ENCODE measurements around the gene IFT43.

IFT43 gene

DNA sequence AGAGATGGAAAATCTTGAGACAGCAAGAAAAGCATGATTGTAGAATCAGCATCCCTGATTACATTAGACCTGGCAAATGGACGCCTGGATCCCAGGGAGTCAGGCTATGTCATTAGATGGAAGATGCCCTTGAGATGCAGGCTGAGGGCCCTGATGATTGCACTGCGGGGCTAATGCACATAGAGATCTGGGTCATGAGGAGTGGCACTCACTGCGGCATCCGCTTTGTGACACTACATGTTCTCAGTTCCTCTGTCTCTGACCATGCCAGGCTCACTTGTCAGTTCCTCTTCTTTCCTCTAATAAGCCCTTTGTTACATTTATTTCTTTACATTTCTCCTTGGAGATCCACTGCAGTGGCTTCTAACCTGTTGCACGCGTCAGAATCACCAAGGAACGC lies 96.1 kb downstream of the IFT43 start:
- DNase-seq (ENCODE audit: low spot score): no peak

- DNase-seq (ENCODE audit: low spot score): no peak
Measured at GRCh38 chr14:76083796-76084765, 98.5 kb downstream of the IFT43 start.

DNA sequence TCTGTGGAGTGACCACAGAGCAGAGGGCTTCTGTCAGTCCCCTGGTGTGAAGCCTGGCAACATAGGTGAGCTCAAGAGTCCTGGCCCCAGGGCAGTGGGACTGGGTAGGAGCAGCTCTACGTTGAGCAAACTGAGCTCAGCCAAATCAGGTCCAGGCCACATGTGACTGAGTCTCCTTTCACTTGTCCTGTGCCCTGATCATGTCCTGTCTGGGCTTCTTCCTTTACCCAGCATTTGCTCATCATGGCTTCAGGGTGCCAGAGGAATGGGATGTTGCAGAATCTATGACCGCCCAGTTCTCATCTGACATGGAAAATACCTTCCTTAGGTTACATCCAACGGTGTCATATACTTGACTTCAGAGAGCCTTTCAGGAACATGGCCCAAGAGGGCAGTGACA lies 99.8 kb downstream of the IFT43 start:
- DNase-seq (ENCODE audit: low spot score): no peak

GRCh38 chr14:76086636-76087035 lies 101.1 kb downstream of the IFT43 start:
- DNase-seq (ENCODE audit: low spot score): no peak

DNA sequence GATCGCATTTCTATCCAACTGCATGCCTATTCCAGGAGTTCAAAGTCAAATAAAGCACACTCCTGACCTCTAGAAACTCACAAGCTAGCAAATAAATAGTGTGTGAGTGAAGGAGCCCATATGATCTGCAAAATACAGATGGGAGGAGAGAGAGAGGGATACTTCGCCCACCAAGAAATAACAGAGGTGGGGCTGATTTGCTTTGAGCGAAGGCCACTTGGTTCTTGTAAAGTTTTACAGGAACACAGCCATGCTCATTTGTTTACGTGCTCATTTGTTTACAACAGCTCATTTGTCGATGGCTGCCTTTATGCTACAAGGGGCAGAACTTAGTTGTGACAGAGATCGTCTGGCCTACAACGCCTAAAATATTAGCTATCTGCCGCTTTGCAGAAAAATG lies 102.8 kb downstream of the IFT43 start:
- no peak for DNase-seq (ENCODE audit: low spot score)

GRCh38 chr14:76088771-76089571 lies 103.4 kb downstream of the IFT43 start:
- no peak for DNase-seq (ENCODE audit: low spot score)

DNA sequence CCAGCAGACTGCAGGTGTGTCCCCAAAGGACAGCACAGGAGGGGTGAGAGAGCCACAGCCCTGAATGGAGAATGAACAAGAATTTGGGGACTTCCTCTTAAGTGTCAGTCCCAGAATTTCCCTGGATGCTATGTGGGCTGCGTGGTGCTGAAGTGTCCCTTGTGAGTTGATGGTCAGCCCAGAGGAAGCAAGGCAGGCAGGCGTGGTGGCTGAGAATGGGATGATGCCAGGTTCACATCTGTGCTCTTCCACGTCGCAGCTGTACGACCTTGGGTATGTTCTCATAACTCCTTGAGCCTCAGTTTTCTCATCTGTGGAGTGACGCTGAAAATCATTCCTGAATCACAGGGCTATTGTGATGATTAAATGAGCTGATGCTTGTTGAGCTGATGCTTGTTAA lies 104.0 kb downstream of the IFT43 start:
- DNase-seq (ENCODE audit: low spot score): no peak

DNA sequence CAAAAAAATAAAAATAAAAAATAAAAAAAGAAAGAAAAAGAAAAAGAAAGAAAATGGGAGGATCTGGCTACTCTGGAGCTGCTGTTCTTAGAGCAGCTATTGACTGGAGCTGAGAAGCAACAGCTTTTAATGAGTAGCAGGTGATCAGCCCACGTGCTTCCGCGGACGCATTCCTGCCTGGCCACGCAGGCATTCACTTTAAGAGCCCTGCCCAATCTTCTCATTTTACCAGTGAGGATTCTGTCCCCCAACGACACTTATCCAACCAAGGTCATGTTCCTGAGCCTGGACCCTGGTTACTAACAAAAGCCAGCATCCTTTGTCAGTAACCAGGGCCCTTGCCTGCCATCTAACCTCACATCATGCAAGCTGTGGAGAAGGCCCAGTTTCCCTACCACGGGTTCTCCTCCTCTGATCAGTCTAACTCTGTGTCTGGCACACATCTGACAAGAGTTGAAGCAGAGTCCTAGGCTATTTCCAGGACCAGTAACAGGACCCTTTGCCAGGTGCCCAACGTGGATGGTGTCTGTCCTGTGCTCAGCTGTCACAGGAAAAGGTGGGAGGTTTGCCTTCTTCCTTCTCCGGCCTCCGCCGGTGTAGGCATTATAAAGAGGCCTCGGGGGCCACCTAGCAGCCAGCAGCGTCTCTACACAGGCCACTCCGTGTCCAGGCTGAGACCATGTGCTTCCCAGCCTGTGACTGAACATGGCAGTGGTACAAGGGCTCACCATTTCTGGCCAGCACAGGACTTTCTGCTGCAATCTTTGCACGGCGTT lies 105.2 kb downstream of the IFT43 start:
- no peak for DNase-seq (ENCODE audit: low spot score)

GRCh38 chr14:76093077-76093476 lies 107.5 kb downstream of the IFT43 start:
- no peak for DNase-seq (ENCODE audit: low spot score)

- no peak for DNase-seq (ENCODE audit: low spot score)
Measured at GRCh38 chr14:76096257-76096656, 110.7 kb downstream of the IFT43 start.

GRCh38 chr14:76097547-76097946 lies 112.0 kb downstream of the IFT43 start:
- no peak for DNase-seq (ENCODE audit: low spot score)

DNA sequence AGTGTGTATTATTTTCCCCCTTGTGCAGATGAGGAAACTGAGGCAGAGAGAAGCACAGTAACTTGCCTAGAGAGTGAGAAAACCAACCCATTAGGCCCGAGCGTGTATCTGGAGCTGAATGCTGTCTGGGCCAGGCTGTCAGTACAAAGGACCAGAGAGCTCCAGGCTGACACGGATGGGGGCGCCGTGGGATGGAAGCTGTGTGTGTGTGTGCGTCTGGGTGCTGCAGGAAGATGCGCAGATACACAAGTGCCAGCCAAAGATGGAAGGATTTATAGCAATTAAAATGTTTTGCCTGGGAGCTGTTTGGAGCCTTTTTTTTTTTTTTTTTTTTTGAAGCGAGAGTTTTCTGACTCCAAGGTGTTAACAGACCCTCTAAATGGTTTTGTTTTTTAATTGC lies 112.5 kb downstream of the IFT43 start:
- no peak for DNase-seq (ENCODE audit: low spot score)

- DNase-seq (ENCODE audit: low spot score): no peak
Measured at GRCh38 chr14:76098916-76099675, 113.5 kb downstream of the IFT43 start.

GRCh38 chr14:76100236-76100635 lies 114.7 kb downstream of the IFT43 start:
- DNase-seq (ENCODE audit: low spot score): no peak

GRCh38 chr14:76101391-76102379 lies 116.1 kb downstream of the IFT43 start:
- DNase-seq (ENCODE audit: low spot score): no peak

DNA sequence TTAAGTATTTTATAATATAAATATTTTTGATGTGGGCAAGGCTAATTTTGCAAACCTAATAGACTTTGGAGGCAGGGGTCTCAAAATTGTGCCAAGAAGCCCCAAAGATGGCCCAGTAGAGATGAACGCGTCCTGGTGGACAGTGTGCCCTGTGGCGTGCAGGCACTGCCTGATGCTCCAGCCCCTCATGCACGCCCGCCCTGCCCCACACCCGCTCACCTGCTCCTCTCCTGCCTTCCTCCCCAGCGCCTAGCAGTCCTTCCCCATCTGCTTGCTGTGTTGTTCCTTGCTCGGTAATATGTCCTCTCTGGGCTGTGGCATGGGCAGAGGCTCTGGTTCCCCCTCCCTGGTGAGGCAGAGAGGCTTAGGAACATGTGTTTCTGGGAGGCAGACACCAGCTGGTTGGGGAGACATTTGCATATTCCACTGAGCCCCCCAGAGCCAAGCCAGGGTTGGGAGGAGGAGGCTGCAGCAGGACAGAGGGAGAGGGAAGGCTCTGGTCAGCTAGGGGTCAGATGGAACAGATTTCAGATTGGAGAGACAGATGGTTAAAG lies 119.3 kb downstream of the IFT43 start:
- no peak for DNase-seq (ENCODE audit: low spot score)

DNA sequence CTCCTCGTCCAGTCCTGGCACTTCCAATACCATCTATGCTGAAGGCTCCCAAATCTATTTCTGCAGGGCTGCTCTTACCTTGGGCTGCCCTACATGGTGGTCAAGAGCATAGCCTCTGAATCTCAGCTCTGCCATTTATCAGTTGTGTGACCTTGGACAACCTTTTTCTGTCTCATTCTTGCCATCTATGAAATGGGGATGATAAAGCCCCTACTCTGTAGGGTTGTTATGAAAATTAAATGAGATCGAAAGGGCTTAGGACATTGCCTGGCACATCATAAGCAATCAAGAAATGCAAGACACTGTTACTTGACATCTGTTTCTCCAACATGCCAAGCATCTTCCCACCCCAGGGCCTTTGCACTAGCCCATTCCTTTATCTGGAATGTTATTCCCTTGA lies 120.6 kb downstream of the IFT43 start:
- DNase-seq (ENCODE audit: low spot score): no peak

DNA sequence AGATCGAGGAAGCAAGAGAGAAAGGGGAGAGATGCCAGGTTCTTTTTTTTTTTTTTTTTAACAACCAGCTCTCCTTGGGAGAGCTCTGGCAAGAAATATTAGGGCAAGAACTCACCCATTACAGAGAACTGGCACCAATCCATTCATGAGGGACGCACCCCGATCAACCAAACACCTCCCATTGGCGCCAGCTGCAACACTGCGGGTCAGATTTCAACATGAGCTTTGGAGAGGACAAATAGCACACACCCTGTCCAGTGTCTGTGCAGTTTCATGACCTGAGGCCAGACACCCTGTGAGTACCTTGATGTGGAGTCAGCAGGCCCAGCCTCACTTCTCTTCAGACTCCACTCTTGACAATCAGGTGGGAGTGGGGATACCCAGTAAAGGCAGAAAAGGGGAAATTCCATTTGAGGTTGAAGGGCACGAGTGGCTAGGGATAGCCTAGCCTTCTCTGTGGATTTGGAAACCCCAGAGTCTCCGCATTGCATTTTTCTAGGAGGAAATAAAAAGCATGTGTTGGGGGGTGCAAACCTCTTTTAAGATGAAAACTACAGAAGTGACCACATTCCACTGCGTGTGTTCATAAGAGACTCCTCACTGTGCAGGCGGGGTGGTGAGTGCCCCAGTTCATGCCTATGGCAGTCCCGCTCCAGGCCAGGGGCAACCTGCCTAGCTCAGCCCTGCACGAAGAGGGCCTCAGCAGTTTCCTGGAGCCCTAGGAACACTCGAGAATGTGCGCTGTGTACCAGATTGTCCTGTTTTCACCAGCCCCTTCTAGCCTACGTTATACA lies 123.7 kb downstream of the IFT43 start:
- DNase-seq (ENCODE audit: low spot score): no peak
